SK-N-SH (cell line): ENCODE data around the gene OTOG.

ENCODE experiments used
- JUND ChIP-seq: IDR thresholded peaks from 2 replicates; pipeline ENCODE4 v1.4.0; 2012
- MXI1 ChIP-seq: IDR thresholded peaks from 2 replicates; pipeline ENCODE4 v1.6.1; 2012; ENCODE audit warnings: mild to moderate bottlenecking, low read depth, low read length, improper control_type of control experiment
- NFIC ChIP-seq: IDR thresholded peaks from 2 replicates; pipeline ENCODE4 v1.4.0; 2012; ENCODE audit warnings: borderline replicate concordance
- POLR2AphosphoS5 ChIP-seq: IDR thresholded peaks from 2 replicates; pipeline ENCODE4 v1.6.1; 2012; ENCODE audit warnings: low read depth, low read length
- SIN3A ChIP-seq: IDR thresholded peaks from 2 replicates; pipeline ENCODE4 v1.6.1; 2012; ENCODE audit warnings: low read depth, mild to moderate bottlenecking, low read length, moderate library complexity, borderline replicate concordance
- TF ChIP-seq, protein P1 (sequence below): fragments of 200-600 bp; sonication (generic); IDR thresholded peaks from 2 replicates; pipeline ENCODE4 v1.6.1; 2017; ENCODE audit warnings: antibody characterized with exemption, mild to moderate bottlenecking, moderate library complexity

DNA sequence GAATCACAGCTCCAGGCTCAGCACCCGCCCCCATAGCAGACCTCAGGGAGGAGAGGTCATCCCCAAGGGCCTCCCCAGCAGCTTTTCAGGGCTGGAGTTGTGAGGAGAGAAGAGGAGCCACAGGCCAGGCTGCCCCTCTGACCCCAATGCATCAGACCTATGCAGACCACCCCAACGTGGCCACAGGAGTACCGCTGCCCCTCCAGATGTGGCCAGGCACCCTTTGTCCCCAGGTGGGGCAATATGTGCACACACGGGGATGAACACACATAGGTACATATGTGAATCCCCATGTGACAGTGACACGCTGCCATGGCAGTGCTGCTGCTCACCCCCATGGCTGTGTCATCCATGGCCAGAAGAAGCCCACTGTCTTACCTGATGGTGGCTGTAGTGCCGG lies 13.7 kb upstream of the OTOG start:
- no peak for TF ChIP-seq NFIC
- no peak for TF ChIP-seq MXI1
- TF ChIP-seq JUND: no peak
- TF ChIP-seq, protein P1, sequence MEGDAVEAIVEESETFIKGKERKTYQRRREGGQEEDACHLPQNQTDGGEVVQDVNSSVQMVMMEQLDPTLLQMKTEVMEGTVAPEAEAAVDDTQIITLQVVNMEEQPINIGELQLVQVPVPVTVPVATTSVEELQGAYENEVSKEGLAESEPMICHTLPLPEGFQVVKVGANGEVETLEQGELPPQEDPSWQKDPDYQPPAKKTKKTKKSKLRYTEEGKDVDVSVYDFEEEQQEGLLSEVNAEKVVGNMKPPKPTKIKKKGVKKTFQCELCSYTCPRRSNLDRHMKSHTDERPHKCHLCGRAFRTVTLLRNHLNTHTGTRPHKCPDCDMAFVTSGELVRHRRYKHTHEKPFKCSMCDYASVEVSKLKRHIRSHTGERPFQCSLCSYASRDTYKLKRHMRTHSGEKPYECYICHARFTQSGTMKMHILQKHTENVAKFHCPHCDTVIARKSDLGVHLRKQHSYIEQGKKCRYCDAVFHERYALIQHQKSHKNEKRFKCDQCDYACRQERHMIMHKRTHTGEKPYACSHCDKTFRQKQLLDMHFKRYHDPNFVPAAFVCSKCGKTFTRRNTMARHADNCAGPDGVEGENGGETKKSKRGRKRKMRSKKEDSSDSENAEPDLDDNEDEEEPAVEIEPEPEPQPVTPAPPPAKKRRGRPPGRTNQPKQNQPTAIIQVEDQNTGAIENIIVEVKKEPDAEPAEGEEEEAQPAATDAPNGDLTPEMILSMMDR: no peak
- no peak for TF ChIP-seq SIN3A
- TF ChIP-seq POLR2AphosphoS5: no peak
